Neural progenitor cell (in vitro differentiated cells): ENCODE data around the gene MRTO4. TPM values are rescaled to one million over a fixed set of nuclear protein-coding genes. Genes with fewer than 3 reads are reported as not detected.

Experiments used
- DNase-seq: peaks from one replicate; pipeline ENCODE4 v3.0.0-alpha.2; 2016; ENCODE audit warnings: low spot score
- H2AFZ ChIP-seq: fragments of 200-600 bp; sonication (generic); replicated peaks from 2 replicates; pipeline ENCODE4 v1.6.1; 2016; ENCODE audit warnings: antibody characterized with exemption
- H3F3A ChIP-seq: fragments of 200-600 bp; sonication (generic); 2 replicates; pipeline ENCODE4 v1.6.1; 2016; ENCODE audit warnings: antibody characterized with exemption, low read depth
- H3K27ac ChIP-seq: fragments of 200-600 bp; sonication (generic); 2 replicates; pipeline ENCODE4 v1.5.1; 2016; ENCODE audit warnings: mild to moderate bottlenecking
- H3K27me3 ChIP-seq: fragments of 200-600 bp; sonication (generic); 2 replicates; pipeline ENCODE4 v1.6.1; 2016; ENCODE audit warnings: mild to moderate bottlenecking, moderate library complexity
- H3K36me3 ChIP-seq: fragments of 200-600 bp; sonication (generic); 2 replicates; pipeline ENCODE4 v1.5.1; 2016
- H3K4me1 ChIP-seq: fragments of 200-600 bp; sonication (generic); 2 replicates; pipeline ENCODE4 v1.6.1; 2016; ENCODE audit warnings: mixed run types
- H3K4me2 ChIP-seq: fragments of 200-600 bp; sonication (generic); 2 replicates; pipeline ENCODE4 v1.6.1; 2016
- H3K4me3 ChIP-seq: fragments of 200-600 bp; sonication (generic); 2 replicates; pipeline ENCODE4 v1.5.1; 2016
- H3K79me2 ChIP-seq: fragments of 200-600 bp; sonication (generic); 2 replicates; pipeline ENCODE4 v1.6.1; 2016; ENCODE audit warnings: low read depth
- H3K9ac ChIP-seq: fragments of 200-600 bp; sonication (generic); 2 replicates; pipeline ENCODE4 v1.6.1; 2016
- H3K9me3 ChIP-seq: fragments of 200-600 bp; sonication (generic); 2 replicates; pipeline ENCODE4 v1.5.1; 2016; ENCODE audit warnings: low read depth
- H4K20me1 ChIP-seq: fragments of 200-600 bp; sonication (generic); 2 replicates; pipeline ENCODE4 v1.6.1; 2016; ENCODE audit warnings: low read depth
- H3K27ac Mint-ChIP-seq: 3 replicates; pipeline ENCODE4 v1.8.0; 2021; ENCODE audit warnings: mixed read lengths
- H3K27me3 Mint-ChIP-seq: 2 replicates; pipeline ENCODE4 v1.8.0; 2022; ENCODE audit warnings: low read depth, mild to moderate bottlenecking, inconsistent platforms, moderate library complexity, mixed read lengths; ENCODE audit not compliant: insufficient read depth
- H3K36me3 Mint-ChIP-seq: 3 replicates; pipeline ENCODE4 v1.8.0; 2021; ENCODE audit warnings: mixed read lengths
- H3K4me1 Mint-ChIP-seq: 3 replicates; pipeline ENCODE4 v1.8.0; 2021; ENCODE audit warnings: mixed read lengths
- H3K4me3 Mint-ChIP-seq: 3 replicates; pipeline ENCODE4 v1.8.0; 2021; ENCODE audit warnings: mild to moderate bottlenecking, moderate library complexity, mixed read lengths
- H3K9me3 Mint-ChIP-seq: 3 replicates; pipeline ENCODE4 v1.8.0; 2020; ENCODE audit warnings: mixed read lengths
- EZH2 ChIP-seq: fragments of 200-600 bp; sonication (generic); IDR thresholded peaks from 2 replicates; pipeline ENCODE4 v1.6.1; 2017; ENCODE audit warnings: antibody characterized with exemption, mild to moderate bottlenecking, moderate library complexity
- EZH2phosphoT487 ChIP-seq: fragments of 200-600 bp; sonication (generic); IDR thresholded peaks from 2 replicates; pipeline ENCODE4 v1.6.1; 2017; ENCODE audit warnings: antibody characterized with exemption
- total RNA-seq: library from RNA; depleted of rRNA; stranded (reverse); fragments of >200 nt; gene quantifications from 2 replicates; pipeline ENCODE4 v1.2.3, GENCODE V29; 2015; ENCODE audit warnings: low replicate concordance
- TF ChIP-seq, protein P1 (sequence below): fragments of 200-600 bp; sonication (generic); IDR thresholded peaks from 2 replicates; pipeline ENCODE4 v1.5.1; 2017; ENCODE audit warnings: antibody characterized with exemption, mild to moderate bottlenecking

Gene MRTO4
- total RNA-seq, 1 donor from 2014 or later, result 23.2 TPM

DNA sequence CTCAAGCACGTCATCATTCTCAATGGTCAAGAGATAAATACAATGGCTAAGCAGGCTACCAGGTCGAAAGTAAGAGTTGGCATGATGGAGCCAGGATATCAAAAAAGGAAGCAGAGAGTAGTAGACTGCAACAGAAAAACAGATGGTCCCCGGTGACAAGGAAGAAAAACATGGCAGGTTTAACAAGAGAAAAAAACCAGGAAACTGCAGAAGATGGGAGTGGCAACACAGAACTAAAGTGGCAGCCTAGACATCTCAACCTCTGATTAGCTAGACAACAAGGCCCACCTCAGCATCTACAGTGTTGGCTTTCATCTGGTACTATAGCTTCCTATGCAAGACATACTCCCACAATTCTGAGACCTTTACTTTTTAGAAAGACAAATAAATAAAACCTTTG lies 44.7 kb upstream of the MRTO4 start:
- Mint-ChIP-seq H3K4me3 (no peak overlapping the region), H3K4me1 (peaks cover 21% of the 10 kb centered on the region), H3K36me3 (no peaks in the 10 kb centered on the region), H3K27ac (no peak overlapping the region), H3K9me3 (no peaks in the 10 kb centered on the region), H3K27me3 (peaks cover 5% of the 10 kb centered on the region)
- H4K20me1 ChIP-seq, result peaks cover 75% of the 10 kb centered on the region
- H3F3A ChIP-seq, result peaks cover 14% of the 10 kb centered on the region
- no peaks in the 10 kb centered on the region for H3K27me3 ChIP-seq
- H3K36me3 ChIP-seq, result no peaks in the 10 kb centered on the region
- H3K4me2 ChIP-seq, result no peak overlapping the region
- DNase-seq, result no peak
- no peaks in the 10 kb centered on the region for H3K9me3 ChIP-seq
- H3K4me3 ChIP-seq, result no peak overlapping the region
- H3K9ac ChIP-seq, result no peak overlapping the region
- H3K4me1 ChIP-seq, result peaks cover 18% of the 10 kb centered on the region
- H3K79me2 ChIP-seq, result peaks cover 96% of the 10 kb centered on the region
- no peak overlapping the region for H3K27ac ChIP-seq
- no peak overlapping the region for H2AFZ ChIP-seq
- TF ChIP-seq, protein P1, sequence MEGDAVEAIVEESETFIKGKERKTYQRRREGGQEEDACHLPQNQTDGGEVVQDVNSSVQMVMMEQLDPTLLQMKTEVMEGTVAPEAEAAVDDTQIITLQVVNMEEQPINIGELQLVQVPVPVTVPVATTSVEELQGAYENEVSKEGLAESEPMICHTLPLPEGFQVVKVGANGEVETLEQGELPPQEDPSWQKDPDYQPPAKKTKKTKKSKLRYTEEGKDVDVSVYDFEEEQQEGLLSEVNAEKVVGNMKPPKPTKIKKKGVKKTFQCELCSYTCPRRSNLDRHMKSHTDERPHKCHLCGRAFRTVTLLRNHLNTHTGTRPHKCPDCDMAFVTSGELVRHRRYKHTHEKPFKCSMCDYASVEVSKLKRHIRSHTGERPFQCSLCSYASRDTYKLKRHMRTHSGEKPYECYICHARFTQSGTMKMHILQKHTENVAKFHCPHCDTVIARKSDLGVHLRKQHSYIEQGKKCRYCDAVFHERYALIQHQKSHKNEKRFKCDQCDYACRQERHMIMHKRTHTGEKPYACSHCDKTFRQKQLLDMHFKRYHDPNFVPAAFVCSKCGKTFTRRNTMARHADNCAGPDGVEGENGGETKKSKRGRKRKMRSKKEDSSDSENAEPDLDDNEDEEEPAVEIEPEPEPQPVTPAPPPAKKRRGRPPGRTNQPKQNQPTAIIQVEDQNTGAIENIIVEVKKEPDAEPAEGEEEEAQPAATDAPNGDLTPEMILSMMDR, result no peak
- TF ChIP-seq EZH2phosphoT487, result no peak

DNA sequence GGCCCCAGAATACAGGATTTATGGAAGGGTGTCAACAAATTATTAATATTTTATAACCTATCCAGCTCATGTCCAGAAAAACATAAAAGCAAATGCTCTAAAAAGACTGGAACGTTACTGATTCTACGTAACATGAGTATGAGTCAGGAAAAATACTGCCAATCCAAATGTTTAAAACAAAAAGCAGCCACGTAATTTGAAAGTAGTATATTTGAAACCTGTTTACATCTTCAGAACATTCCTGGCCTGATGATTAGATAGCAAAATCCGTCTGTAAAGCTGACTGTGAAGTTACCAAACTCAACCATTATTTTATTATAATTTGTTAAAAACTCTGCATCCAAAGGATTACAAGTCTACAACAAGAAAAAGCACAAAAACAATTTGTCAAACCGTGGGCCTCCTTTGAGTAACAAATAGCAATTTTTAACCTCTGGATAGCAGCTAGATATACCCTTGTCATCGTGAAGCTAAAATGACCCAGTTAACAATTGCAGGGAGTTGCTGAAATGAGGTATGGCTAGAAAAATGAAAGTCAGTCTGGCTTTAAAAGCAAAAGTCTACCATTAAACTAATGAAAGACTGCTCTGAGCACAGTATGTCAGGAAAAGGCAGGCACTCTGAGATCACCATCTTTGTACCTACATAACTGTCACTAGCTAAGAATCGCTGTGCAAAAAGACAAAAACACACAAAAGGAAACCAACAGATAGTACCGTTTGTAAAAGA lies 42.7 kb upstream of the MRTO4 start:
- H4K20me1 ChIP-seq, result peaks cover 56% of the 10 kb centered on the region
- H3K4me1 ChIP-seq, result peaks cover 27% of the 10 kb centered on the region
- H3F3A ChIP-seq, result peaks cover 23% of the 10 kb centered on the region
- H3K9me3 Mint-ChIP-seq, result no peaks in the 10 kb centered on the region
- H3K79me2 ChIP-seq, result peaks cover 96% of the 10 kb centered on the region
- peaks cover 1% of the 10 kb centered on the region for H3K36me3 Mint-ChIP-seq
- peaks cover 5% of the 10 kb centered on the region for H3K27me3 Mint-ChIP-seq
- peak overlapping the region; percentile 79 for H3K4me3 ChIP-seq
- peaks cover 29% of the 10 kb centered on the region for H3K4me1 Mint-ChIP-seq
- no peak for TF ChIP-seq EZH2
- TF ChIP-seq EZH2phosphoT487, result no peak
- TF ChIP-seq, protein P1, result no peak
- H3K9ac ChIP-seq, result peak overlapping the region; percentile 90
- H2AFZ ChIP-seq, result no peak overlapping the region
- peak overlapping the region; percentile 89 for H3K4me3 Mint-ChIP-seq
- H3K4me2 ChIP-seq, result peak overlapping the region; percentile 90
- H3K36me3 ChIP-seq, result no peaks in the 10 kb centered on the region
- H3K9me3 ChIP-seq, result no peaks in the 10 kb centered on the region
- no peaks in the 10 kb centered on the region for H3K27me3 ChIP-seq
- DNase-seq, result no peak
- H3K27ac ChIP-seq, result peak overlapping the region; percentile 87
- H3K27ac Mint-ChIP-seq, result peak overlapping the region; percentile 72

DNA sequence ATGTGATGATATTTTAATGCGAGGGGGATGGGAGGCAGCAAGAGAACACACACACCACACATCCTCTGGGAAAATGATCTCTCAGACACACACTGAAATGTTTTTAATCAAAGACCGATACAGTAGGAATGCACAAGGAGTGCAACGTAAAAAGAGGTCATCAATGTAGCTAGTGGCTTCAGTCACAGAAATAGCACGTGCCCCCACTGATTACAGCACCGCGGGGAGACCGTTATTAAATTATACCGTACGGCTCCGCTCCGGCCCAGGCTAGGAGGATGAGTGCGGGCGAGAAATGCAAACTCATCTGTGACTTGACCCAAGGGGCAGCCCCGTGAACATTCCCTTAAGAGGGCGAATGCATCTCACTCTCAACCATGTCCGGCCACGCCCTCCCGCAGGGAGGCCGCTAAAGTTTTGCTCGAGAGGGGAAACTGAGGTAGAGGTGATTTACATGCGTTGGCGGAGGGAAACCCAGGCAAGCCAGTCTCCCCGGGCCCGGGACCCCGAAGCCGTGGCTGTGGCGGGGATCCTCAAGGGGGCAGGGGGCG lies 42.1 kb upstream of the MRTO4 start:
- peak overlapping the region; percentile 90 for H3K9ac ChIP-seq
- peak overlapping the region; percentile 72 for H3K27ac Mint-ChIP-seq
- peak overlapping the region; percentile 89 for H3K4me3 Mint-ChIP-seq
- H3K27ac ChIP-seq, result peak overlapping the region; percentile 87
- peaks cover 27% of the 10 kb centered on the region for H3K4me1 ChIP-seq
- peaks cover 49% of the 10 kb centered on the region for H4K20me1 ChIP-seq
- H3K36me3 Mint-ChIP-seq, result peaks cover 1% of the 10 kb centered on the region
- peaks cover 23% of the 10 kb centered on the region for H3F3A ChIP-seq
- TF ChIP-seq EZH2phosphoT487 (no peak), EZH2 (no peak)
- TF ChIP-seq, protein P1, result no peak
- DNase-seq, result peak; percentile 67
- peaks cover 96% of the 10 kb centered on the region for H3K79me2 ChIP-seq
- H3K9me3 Mint-ChIP-seq, result no peaks in the 10 kb centered on the region
- peaks cover 29% of the 10 kb centered on the region for H3K4me1 Mint-ChIP-seq
- peak overlapping the region; percentile 79 for H3K4me3 ChIP-seq
- no peaks in the 10 kb centered on the region for H3K36me3 ChIP-seq
- H2AFZ ChIP-seq, result peak overlapping the region; percentile 31
- H3K4me2 ChIP-seq, result peak overlapping the region; percentile 90
- H3K27me3 Mint-ChIP-seq, result peaks cover 3% of the 10 kb centered on the region
- no peaks in the 10 kb centered on the region for H3K9me3 ChIP-seq
- no peaks in the 10 kb centered on the region for H3K27me3 ChIP-seq
